Common myeloid progenitor, CD34-positive (primary cell): Measurements from ENCODE around the gene SIPA1.
"Not testable (repeated sequence)": the region's sequence is repeated elsewhere in the genome, so short reads cannot be mapped to it uniquely, and the experiment has no call there.

ENCODE experiments used
- CTCF ChIA-PET: fragments of 350-600 bp; sonication (Branson Sonifier 250); formaldehyde crosslinking; loops from one replicate; lab custom pipeline; 2021; ENCODE audit warnings: antibody characterized with exemption; lab: Charles Lee
- POLR2A ChIA-PET: fragments of 350-600 bp; sonication (Branson Sonifier 250); formaldehyde crosslinking; loops from one replicate; lab custom pipeline; 2021; ENCODE audit warnings: antibody characterized with exemption; lab: Charles Lee
- DNase-seq, 3 donors: peaks; one replicate each; pipeline versions ENCODE4 v3.0.0 to v3.0.0-alpha.2; 2013
- H3K27ac ChIP-seq, 2 experiments: 1 replicate in 1 of 2; 2 replicates in 1 of 2; pipeline ENCODE4 v1.7.0; 2013; ENCODE audit warnings: inconsistent platforms in 2 of 2, low read length in 2 of 2, mild to moderate bottlenecking in 2 of 2, low read depth in 1 of 2, moderate library complexity in 1 of 2; ENCODE audit not compliant: severe bottlenecking in 2 of 2, insufficient read depth in 1 of 2, poor library complexity in 1 of 2
- H3K27me3 ChIP-seq, 5 experiments: replicated peaks in 2 of 5; 1 replicate in 3 of 5; 2 replicates in 2 of 5; pipeline versions ENCODE4 v1.6.1 to v1.7.0; 2013; ENCODE audit warnings: low read length in 4 of 5, mild to moderate bottlenecking in 2 of 5, moderate library complexity in 2 of 5, inconsistent platforms in 1 of 5; ENCODE audit not compliant: insufficient read depth in 5 of 5, control insufficient read depth in 4 of 5
- H3K36me3 ChIP-seq, 4 experiments: 1 replicate in 2 of 4; 2 replicates in 2 of 4; pipeline versions ENCODE4 v1.6.1 to v1.7.0; 2013; ENCODE audit warnings: low read length in 3 of 4, control low read depth in 1 of 4, mild to moderate bottlenecking in 1 of 4; ENCODE audit not compliant: control insufficient read depth in 4 of 4, insufficient read depth in 4 of 4
- H3K4me1 ChIP-seq, 4 experiments: 1 replicate in 3 of 4; 2 replicates in 1 of 4; pipeline versions ENCODE4 v1.6.1 to v1.7.1; 2013; ENCODE audit warnings: low read length in 3 of 4, mild to moderate bottlenecking in 3 of 4, control low read depth in 1 of 4, inconsistent platforms in 1 of 4, moderate library complexity in 1 of 4; ENCODE audit not compliant: control insufficient read depth in 4 of 4, insufficient read depth in 4 of 4; ENCODE audit errors: control extremely low read depth in 1 of 4
- H3K4me3 ChIP-seq, 7 experiments: 1 replicate in 4 of 7; 2 replicates in 3 of 7; pipeline versions ENCODE4 v1.5.1 to v1.7.0; 2013; ENCODE audit warnings: mild to moderate bottlenecking in 7 of 7, low read length in 6 of 7, moderate library complexity in 6 of 7, inconsistent platforms in 2 of 7, low read depth in 2 of 7, control low read depth in 1 of 7; ENCODE audit not compliant: insufficient read depth in 4 of 7, control insufficient read depth in 1 of 7; ENCODE audit errors: extremely low read depth in 1 of 7
- H3K9me3 ChIP-seq, 5 experiments: 1 replicate in 4 of 5; 2 replicates in 1 of 5; pipeline versions ENCODE4 v1.6.1 to v1.7.1; 2013; ENCODE audit warnings: low read length in 4 of 5, mild to moderate bottlenecking in 2 of 5, inconsistent platforms in 1 of 5, low read depth in 1 of 5, moderate library complexity in 1 of 5; ENCODE audit not compliant: control insufficient read depth in 4 of 5, insufficient read depth in 2 of 5; ENCODE audit errors: control extremely low read depth in 1 of 5
- WGBS: methylation state at CpG from one replicate; pipeline ENCODE4 v1.1.5; 2013; ENCODE audit not compliant: insufficient coverage; 5-methylcytosine and 5-hydroxymethylcytosine counted together

Gene SIPA1

DNA sequence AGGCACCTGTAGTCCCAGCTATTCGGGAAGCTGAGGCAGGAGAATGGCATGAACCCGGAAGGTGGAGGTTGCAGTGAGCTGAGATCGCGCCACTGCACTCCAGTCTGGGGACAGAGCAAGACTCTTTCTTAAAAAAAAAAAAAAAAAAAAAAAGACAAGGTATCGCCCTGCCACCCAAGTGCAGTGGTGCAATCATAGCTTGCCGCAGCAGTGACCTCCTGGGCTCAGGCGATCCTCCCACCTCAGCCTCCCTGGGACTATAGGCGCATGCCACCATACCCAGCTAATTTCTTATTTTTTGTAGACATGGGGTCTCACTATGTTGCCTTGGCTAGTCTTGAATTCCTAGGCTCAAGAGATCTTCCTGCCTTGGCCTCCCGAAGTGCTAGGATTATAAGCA lies 23.0 kb downstream of the SIPA1 start:
- not testable (repeated sequence) for DNase-seq, H3K27me3 ChIP-seq, H3K4me3 ChIP-seq, H3K9me3 ChIP-seq
- ChIA-PET CTCF (interaction anchor here (1.0 to 6.5 kb wide), 2 partner anchors 11 to 35 kb away, joined by 4 to 27 read pairs; no protein-coding TSS in a partner anchor), POLR2A (interaction anchor here (3.0 kb wide), 1 partner anchor 7 kb away, joined by 46 read pairs; no protein-coding TSS in a partner anchor)
- Histone ChIP-seq H3K4me1 (peaks cover 2 to 26% (median 21%) of the 10 kb centered on the region in 4 experiments), H3K36me3 (peaks cover 15 to 53% (median 43%) of the 10 kb centered on the region in 4 experiments), H3K27ac (peak overlapping the region in 1 of 2 experiments; percentile 98)
- WGBS, result 100% methylated on average over 5 of the region's 9 CpGs

GRCh38 chr11:65661599-65662246 lies 23.8 kb downstream of the SIPA1 start:
- CTCF ChIA-PET, result interaction anchor here (1.0 to 6.5 kb wide), 2 partner anchors 12 to 36 kb away, joined by 4 to 27 read pairs; no protein-coding TSS in a partner anchor
- peaks cover 2 to 26% (median 21%) of the 10 kb centered on the region in 4 experiments for H3K4me1 ChIP-seq
- H3K27me3 ChIP-seq, result no peaks in the 10 kb centered on the region
- WGBS, result 90% methylated on average over 14 of the region's 25 CpGs
- H3K27ac ChIP-seq, result peak overlapping the region; percentile 95 to 98
- H3K9me3 ChIP-seq, result no peaks in the 10 kb centered on the region
- DNase-seq, result no peak
- peak overlapping the region; percentile 74 to 99 (median 95) for H3K4me3 ChIP-seq
- POLR2A ChIA-PET, result interaction anchor here (1.8 to 3.0 kb wide), 2 partner anchors 8 to 21 kb away, joined by 6 to 46 read pairs; no protein-coding TSS in a partner anchor
- H3K36me3 ChIP-seq, result peaks cover 14 to 46% (median 39%) of the 10 kb centered on the region in 4 experiments

- ChIA-PET POLR2A (interaction anchor here (1.6 to 3.0 kb wide), 5 partner anchors 9 to 47 kb away, joined by 4 to 46 read pairs (median 8); partner anchors contain the start of genes PCNX3 and SIPA1), CTCF (interaction anchor here (0.8 to 6.5 kb wide), 5 partner anchors 10 to 223 kb away, joined by 3 to 27 read pairs (median 3); no protein-coding TSS in a partner anchor)
- Histone ChIP-seq H3K4me1 (peaks cover 2 to 26% (median 21%) of the 10 kb centered on the region in 4 experiments), H3K36me3 (peaks cover 14 to 40% (median 34%) of the 10 kb centered on the region in 4 experiments), H3K9me3 (no peaks in the 10 kb centered on the region), H3K27ac (peak overlapping the region; percentile 95 to 98), H3K4me3 (peak overlapping the region; percentile 74 to 99 (median 95)), H3K27me3 (no peaks in the 10 kb centered on the region)
- under 1% methylated on average over 17 of the region's 29 CpGs for WGBS
- DNase-seq, result no peak
Measured at GRCh38 chr11:65662247-65662798, 24.4 kb downstream of the SIPA1 start.

- peak within 1 kb of the TSS; percentile 74 to 99 (median 95) for H3K4me3 ChIP-seq
- POLR2A ChIA-PET, result interaction anchor here (1.1 to 3.0 kb wide), 6 partner anchors 10 to 58 kb away, joined by 4 to 46 read pairs (median 7); partner anchors contain the start of genes PCNX3, RNASEH2C and SIPA1
- H3K4me1 ChIP-seq, result peaks cover 2 to 26% (median 21%) of the 10 kb centered on the region in 4 experiments
- CTCF ChIA-PET, result interaction anchor here (0.8 to 6.5 kb wide), 7 partner anchors 9 to 222 kb away, joined by 3 to 27 read pairs (median 3); partner anchors contain the start of gene AP5B1
- H3K27me3 ChIP-seq, result no peaks in the 10 kb centered on the region
- peak; percentile 93 to 98 (median 97) for DNase-seq
- peaks cover 12 to 33% (median 28%) of the 10 kb centered on the region in 4 experiments for H3K36me3 ChIP-seq
- H3K9me3 ChIP-seq, result no peaks in the 10 kb centered on the region
- peak within 1 kb of the TSS; percentile 95 to 98 for H3K27ac ChIP-seq
- 0% methylated on average over 86 of the region's 91 CpGs for WGBS
Measured at GRCh38 chr11:65662799-65663638, 25.1 kb downstream of the SIPA1 start, which contains the start of gene RELA. RELA (minus strand) TSS chr11:65662916; CDS start chr11:65662832, 84 bp downstream.

DNA sequence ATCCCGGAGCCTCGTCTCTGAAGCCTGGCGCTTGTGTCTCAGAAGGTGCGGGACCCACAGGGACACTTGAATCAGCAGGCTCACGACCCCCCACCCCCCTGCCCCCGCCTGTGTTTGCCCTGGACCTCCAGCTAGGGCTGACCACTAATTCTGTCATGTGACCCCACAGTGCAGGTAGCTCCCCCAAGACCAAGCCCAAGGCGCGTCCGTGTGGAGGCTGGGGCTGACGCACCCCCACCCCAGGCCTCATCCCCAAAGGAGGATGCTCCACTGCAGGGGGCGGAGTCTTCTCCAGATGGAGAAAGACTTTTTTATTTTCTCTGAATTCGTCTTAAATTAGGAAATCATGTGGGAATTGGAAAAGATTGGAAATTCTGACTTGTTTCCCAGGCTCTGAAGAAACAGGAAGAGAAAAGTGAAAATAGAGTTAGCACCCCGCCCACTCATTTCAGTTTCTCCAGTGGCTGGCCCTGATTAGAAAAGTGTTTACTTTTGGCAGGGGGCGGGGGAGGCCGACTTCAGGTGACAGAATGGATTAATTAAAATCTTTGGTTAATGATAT lies 25.8 kb downstream of the SIPA1 start:
- Histone ChIP-seq H3K27ac (peak overlapping the region; percentile 95 to 98), H3K27me3 (no peaks in the 10 kb centered on the region), H3K4me1 (peaks cover 2 to 26% (median 21%) of the 10 kb centered on the region in 4 experiments), H3K9me3 (no peaks in the 10 kb centered on the region), H3K4me3 (peak overlapping the region; percentile 74 to 99 (median 95)), H3K36me3 (peaks cover 7 to 26% (median 21%) of the 10 kb centered on the region in 4 experiments)
- WGBS, result 0% methylated on average over 4 of the region's 15 CpGs
- CTCF ChIA-PET, result interaction anchor here (0.9 to 6.5 kb wide), 7 partner anchors 10 to 117 kb away, joined by 3 to 27 read pairs (median 3); partner anchors contain the start of gene AP5B1
- DNase-seq, result peak in 2 of 3 donors; percentile 44 to 55
- POLR2A ChIA-PET, result interaction anchor here (0.6 to 3.0 kb wide), 7 partner anchors 10 to 286 kb away, joined by 3 to 46 read pairs (median 6); partner anchors contain the start of genes PCNX3, RNASEH2C and SIPA1

DNA sequence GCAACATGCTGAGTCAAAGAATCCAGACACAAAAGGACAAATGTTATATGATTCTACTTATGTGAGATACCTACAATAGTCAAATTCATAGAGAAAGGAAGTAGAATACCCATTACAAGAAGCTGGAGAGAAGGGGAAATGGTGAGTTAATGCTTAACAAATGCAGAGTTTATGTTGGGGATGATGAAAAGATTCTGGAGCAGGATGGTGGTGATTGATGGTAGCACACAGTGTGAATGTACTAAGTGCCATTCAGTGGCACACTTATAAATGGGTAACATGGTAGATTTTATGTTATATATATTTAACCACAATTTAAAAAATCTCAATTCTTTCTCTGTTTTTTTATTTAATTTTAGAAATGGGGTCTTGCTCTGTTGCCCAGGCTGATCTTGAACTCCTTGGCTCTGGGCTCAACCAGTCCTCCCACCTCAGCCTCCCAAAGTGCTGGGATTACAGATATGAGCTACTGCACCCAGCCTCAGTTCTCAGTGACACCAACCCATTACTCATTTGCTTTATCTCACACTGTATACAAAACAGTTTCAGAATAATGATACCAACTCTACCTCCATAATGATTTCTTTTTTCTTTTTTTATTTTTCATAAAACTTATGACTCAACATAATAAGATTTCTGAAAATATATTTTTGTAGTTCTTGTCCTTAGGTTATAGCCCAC lies 34.4 kb downstream of the SIPA1 start:
- no peak overlapping the region for H3K4me3 ChIP-seq
- no peaks in the 10 kb centered on the region for H3K9me3 ChIP-seq
- ChIA-PET CTCF (no interaction called here), POLR2A (no interaction called here)
- DNase-seq, result peak in 1 of 3 donors; percentile 21
- H3K27ac ChIP-seq, result no peak overlapping the region
- H3K4me1 ChIP-seq, result no peaks in the 10 kb centered on the region
- no peaks in the 10 kb centered on the region for H3K27me3 ChIP-seq
- H3K36me3 ChIP-seq, result no peaks in the 10 kb centered on the region
